Effector memory CD8-positive, alpha-beta T cell (primary cell): ENCODE measurements around the gene ZBTB8A.
"Not testable (repeated sequence)": the region's sequence is repeated elsewhere in the genome, so short reads cannot be mapped to it uniquely, and the experiment has no call there.

Experiments
- ATAC-seq: fragments of 150-1000 bp; cut with Tn5 transposase; replicated peaks from 2 replicates; pipeline ENCODE4 v1.10.0; 2021; ENCODE audit warnings: mild to moderate bottlenecking, moderate library complexity
- DNase-seq, 3 experiments: peaks; one replicate each; pipeline ENCODE4 v3.0.0; 2021
- H3K27ac Mint-ChIP-seq, 2 donors: one replicate each; pipeline ENCODE4 v1.8.0; 2022; ENCODE audit warnings: mild to moderate bottlenecking in 2 of 2, mixed read lengths in 2 of 2, moderate library complexity in 2 of 2
- H3K27me3 Mint-ChIP-seq, 2 donors: one replicate each; pipeline ENCODE4 v1.8.0; 2022; ENCODE audit warnings: mixed read lengths in 2 of 2
- H3K36me3 Mint-ChIP-seq: one replicate; pipeline ENCODE4 v1.8.0; 2022; ENCODE audit warnings: mild to moderate bottlenecking, moderate library complexity, mixed read lengths; ENCODE audit not compliant: insufficient read depth
- H3K4me1 Mint-ChIP-seq, 2 donors: one replicate each; pipeline ENCODE4 v1.8.0; 2022; ENCODE audit warnings: low read depth in 2 of 2, mixed read lengths in 2 of 2
- H3K4me3 Mint-ChIP-seq, 2 donors: one replicate each; pipeline ENCODE4 v1.8.0; 2022; ENCODE audit warnings: mild to moderate bottlenecking in 2 of 2, mixed read lengths in 2 of 2, moderate library complexity in 2 of 2
- H3K9me3 Mint-ChIP-seq, 2 donors: one replicate each; pipeline ENCODE4 v1.8.0; 2022; ENCODE audit warnings: mixed read lengths in 2 of 2

ZBTB8A gene

DNA sequence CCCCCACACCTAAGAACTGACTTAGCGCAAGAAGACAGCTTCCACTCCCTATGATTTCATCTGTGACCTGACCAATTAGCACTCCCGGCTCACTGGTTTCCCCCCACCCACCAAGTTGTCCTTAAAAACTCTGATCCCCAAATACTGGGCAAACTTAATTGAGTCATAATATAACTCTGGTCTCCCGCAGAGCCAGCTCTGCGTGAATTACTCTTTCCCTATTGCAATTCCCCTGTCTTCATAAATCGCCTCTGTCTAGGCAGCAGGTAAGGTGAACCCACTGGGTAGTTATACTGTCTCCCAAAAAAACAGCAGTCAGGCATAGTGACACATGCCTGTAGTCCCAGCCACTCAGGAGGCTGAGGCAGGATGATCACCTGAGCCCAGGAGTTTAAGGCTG, 74.2 kb downstream of the ZBTB8A start:
- Mint-ChIP-seq H3K9me3 (no peaks in the 10 kb centered on the region), H3K36me3 (peaks cover 2% of the 10 kb centered on the region), H3K27ac (peak overlapping the region in 1 of 2 donors; percentile 49), H3K4me1 (peaks cover 5% of the 10 kb centered on the region in 2 donors), H3K27me3 (no peaks in the 10 kb centered on the region), H3K4me3 (no peak overlapping the region)
- DNase-seq (no peak), ATAC-seq (no peak)

DNA sequence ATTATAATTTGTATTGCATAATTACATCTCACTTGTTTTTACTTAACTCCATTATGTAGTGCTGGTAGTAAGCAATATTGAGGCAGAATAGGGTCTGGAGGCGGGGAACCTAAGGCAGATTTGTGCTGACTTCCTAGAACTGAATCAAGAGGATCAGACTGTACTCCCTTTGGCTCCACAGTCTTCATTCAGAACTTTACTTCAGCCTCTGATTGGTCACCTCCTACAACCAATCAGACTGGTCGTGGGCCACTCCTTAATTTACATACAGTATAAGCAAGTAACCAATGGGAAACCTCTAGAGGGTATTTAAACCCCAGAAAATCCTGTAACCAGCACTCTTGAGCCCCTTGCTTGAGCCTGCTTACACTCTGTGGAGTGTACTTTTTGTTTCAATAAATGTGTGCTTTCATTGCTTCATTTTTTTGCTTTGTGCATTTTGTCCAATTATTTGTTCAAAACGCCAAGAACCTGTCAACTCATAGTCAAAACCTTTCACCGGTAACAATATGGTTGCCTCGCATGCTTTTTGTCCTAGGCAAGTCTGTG, 79.5 kb downstream of the ZBTB8A start:
- Mint-ChIP-seq H3K27ac (no peak overlapping the region), H3K9me3 (no peaks in the 10 kb centered on the region), H3K4me3 (no peak overlapping the region), H3K27me3 (no peaks in the 10 kb centered on the region), H3K4me1 (peaks cover 10 to 11% of the 10 kb centered on the region in 2 donors), H3K36me3 (peaks cover 23% of the 10 kb centered on the region)
- DNase-seq (no peak), ATAC-seq (no peak)

DNA sequence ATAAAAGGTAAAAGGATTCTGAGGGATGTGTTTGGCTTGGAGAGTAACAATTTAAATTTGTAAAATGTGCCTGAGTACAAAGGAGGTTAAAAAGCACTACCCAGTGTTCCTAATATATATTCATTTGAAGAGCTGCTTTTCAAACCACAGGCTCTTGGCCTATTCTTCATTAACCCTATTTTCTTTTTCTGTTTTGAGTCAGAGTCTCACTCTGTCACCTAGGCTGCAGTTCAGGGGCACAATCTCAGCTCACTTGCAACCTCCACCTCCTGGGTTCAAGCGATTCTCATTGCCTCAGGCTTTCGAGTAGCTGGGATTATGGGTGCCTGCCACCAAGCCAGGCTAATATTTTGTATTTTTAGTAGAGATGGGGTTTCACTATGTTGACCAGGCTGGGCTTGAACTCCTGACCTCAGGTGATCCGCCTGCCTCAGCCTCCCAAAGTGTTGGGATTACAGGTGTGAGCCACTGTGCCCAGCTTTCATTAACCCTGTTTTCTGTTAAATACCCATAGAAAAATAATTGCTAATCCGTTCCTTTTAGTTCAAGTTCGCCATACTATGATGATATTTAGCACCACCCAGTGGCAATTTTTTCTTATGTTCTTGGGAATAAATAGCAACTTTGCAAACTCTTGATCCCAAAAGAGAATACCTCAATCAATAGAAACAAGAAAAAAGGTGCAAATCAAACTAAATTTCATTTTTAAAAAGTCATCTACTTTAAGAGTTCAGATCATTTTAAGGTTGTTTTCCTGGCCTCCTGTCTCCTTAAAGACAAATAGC, 80.7 kb downstream of the ZBTB8A start:
- Mint-ChIP-seq H3K4me1 (peaks cover 15 to 17% of the 10 kb centered on the region in 2 donors), H3K27me3 (no peaks in the 10 kb centered on the region), H3K9me3 (no peaks in the 10 kb centered on the region), H3K36me3 (peaks cover 23% of the 10 kb centered on the region), H3K27ac (peak overlapping the region in 1 of 2 donors; percentile 29), H3K4me3 (no peak overlapping the region)
- no peak for DNase-seq
- no peak for ATAC-seq

DNA sequence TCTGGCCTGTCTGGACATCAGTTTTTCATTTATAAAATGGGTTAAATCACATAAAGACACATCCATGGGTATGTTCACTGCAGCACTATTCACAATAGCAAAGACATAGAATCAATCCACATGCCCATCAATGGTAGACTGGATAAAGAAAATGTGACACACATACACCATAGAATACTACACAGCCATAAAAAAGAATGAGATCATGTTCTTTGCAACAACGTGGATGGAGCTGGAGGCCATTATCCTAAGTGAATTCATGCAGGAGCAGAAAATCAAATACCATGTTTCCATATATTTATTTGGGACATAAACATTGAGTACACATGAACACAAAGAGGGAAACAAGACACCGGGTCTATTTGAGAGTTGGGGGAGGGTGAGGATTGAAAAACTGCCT, 83.0 kb downstream of the ZBTB8A start:
- no peak overlapping the region for H3K27ac Mint-ChIP-seq
- H3K9me3 Mint-ChIP-seq: no peaks in the 10 kb centered on the region
- no peak for DNase-seq
- ATAC-seq: no peak
- H3K36me3 Mint-ChIP-seq: peaks cover 26% of the 10 kb centered on the region
- no peaks in the 10 kb centered on the region for H3K27me3 Mint-ChIP-seq
- H3K4me1 Mint-ChIP-seq: peaks cover 17 to 22% of the 10 kb centered on the region in 2 donors
- H3K4me3 Mint-ChIP-seq: no peak overlapping the region

DNA sequence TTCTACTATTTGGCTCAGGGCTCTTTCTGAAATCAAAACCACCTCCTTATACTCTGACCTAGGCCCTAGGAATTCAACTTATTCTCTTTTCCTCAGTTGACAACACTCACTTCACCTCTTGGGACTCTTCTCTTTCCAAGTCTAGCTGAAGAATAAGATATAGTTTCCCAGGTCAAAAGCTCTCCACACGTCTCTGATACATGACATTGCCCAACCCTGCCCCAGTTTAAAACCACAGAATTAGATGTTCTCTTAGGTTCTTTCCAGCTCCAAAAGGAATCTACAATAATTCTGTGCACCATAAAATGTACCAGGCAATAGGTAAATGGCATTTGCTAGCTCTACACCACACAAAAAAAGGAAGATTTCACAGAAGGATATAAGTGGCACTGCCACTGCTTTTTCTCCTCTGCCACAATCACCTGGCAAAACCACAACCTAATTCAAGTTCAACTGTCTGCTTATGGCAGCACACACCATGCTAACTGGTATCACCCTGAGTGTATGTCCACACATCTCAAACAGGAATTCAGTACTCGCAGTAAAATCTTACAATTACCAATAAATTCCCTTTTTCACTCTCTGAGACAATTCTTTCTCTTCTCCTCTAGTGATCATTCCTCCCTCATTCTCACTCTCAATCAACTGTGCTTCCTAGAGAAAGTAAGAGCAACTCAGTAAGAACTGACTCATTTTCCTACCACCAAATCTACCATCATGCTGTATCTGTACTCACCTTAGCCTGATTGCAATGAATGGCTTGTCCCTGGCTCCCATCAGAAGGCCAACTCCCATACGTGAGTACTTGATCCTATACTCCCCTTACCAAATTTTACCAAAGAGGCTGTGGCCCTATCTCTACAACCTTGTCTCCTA, 83.8 kb downstream of the ZBTB8A start:
- Mint-ChIP-seq H3K27me3 (no peaks in the 10 kb centered on the region), H3K9me3 (no peaks in the 10 kb centered on the region), H3K36me3 (peaks cover 31% of the 10 kb centered on the region), H3K4me1 (peaks cover 25 to 29% of the 10 kb centered on the region in 2 donors), H3K4me3 (no peak overlapping the region), H3K27ac (peak overlapping the region; percentile 6 to 84)
- ATAC-seq: peak; percentile 36
- no peak for DNase-seq

DNA sequence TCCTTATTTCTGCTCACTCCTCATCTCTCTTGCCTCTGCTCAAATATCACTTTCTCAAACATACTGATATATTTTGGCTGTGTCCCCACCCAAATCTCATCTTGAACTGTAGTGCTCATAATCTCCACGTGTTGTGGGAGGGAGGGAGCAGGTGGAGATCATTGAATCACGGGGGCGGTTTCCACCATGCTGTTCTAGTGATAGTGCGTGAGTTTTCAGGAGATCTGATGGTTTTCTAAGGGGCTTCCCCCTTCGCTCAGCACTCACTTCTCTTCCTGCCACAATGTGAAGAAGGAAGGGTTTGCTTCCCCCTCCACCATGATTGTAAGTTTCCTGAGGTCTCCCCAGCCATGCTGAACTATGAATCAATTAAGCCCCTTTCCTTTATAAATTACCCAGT, 84.5 kb downstream of the ZBTB8A start:
- Mint-ChIP-seq H3K27ac (peak overlapping the region; percentile 6 to 84), H3K36me3 (peaks cover 31% of the 10 kb centered on the region), H3K27me3 (no peaks in the 10 kb centered on the region), H3K9me3 (no peaks in the 10 kb centered on the region), H3K4me1 (peaks cover 26 to 29% of the 10 kb centered on the region in 2 donors), H3K4me3 (no peak overlapping the region)
- ATAC-seq: no peak
- no peak for DNase-seq

DNA sequence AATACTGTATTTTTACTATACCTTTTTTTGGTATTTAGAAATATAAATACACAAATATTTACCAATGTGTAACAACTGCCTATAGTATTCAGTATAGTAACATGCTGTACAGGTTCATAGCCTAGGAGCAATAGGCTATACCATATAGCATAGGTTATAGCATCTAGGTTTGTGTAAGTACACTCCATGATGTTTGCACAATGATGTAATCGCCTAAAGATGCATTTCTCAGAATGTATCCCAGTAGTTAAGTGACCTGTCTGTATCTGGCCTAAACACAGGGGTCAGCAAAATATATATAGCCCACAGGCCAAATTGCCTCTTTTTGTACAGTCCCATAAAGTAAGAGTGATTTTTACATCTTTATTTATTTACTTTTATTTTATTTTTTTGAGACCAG, 86.9 kb downstream of the ZBTB8A start:
- no peak for ATAC-seq
- Mint-ChIP-seq H3K9me3 (no peaks in the 10 kb centered on the region), H3K4me1 (peaks cover 26 to 29% of the 10 kb centered on the region in 2 donors), H3K4me3 (no peak overlapping the region), H3K27ac (no peak overlapping the region), H3K27me3 (no peaks in the 10 kb centered on the region), H3K36me3 (peaks cover 32% of the 10 kb centered on the region)
- DNase-seq: no peak

DNA sequence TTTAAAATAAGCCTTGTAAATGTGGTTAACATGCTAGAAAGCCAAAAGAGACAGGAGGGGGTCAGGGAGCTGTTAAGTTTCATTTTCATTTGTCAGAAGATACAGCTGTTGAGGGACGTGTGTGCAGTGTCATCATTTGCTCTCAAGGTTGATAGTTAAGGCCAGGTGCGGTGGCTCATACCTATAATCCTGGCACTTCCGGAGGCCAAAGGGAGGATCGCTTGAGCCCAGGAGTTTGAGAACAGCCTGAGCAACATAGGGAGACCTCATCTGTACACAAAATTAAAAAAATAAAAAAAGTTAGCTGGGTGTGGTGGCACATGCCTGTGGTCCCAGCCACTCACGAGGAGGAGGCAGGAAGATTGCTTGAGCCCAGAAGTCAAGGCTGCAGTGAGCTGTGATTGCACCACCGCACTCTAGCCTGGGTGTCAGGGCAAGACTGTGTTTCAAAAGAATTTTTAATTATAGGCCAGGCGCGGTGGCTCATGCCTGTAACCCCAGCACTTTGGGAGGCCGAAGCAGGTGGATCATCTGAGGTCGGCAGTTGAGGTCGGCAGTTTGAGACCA, 88.5 kb downstream of the ZBTB8A start:
- Mint-ChIP-seq H3K9me3 (no peaks in the 10 kb centered on the region), H3K4me3 (peak overlapping the region; percentile 82 to 87), H3K27ac (peak overlapping the region; percentile 96 to 97), H3K36me3 (peaks cover 37% of the 10 kb centered on the region), H3K27me3 (no peaks in the 10 kb centered on the region), H3K4me1 (peaks cover 26 to 29% of the 10 kb centered on the region in 2 donors)
- DNase-seq (peak; percentile 18 to 47 (median 30)), ATAC-seq (peak; percentile 88)

DNA sequence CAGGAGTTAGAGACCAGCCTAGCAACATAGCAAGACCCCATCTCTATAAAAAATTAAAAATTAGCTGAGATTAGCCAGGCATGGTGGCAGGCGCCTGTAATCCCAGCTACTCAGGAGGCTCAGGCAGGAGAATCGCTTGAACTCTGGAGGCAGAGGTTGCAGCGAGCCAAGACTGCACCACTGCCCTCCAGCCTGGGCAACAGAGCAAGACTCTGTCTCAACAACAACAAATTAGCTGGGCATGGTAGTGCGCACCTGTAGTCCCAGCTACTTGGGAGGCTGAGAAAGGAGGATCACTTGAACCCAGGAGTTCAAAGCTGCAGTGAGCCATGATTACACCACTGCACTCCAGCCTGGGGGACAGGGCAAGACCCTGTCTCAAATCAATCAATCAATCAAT, 90.9 kb downstream of the ZBTB8A start:
- peak overlapping the region in 1 of 2 donors; percentile 97 for H3K27ac Mint-ChIP-seq
- H3K4me3 Mint-ChIP-seq, H3K9me3 Mint-ChIP-seq, H3K27me3 Mint-ChIP-seq, ATAC-seq, DNase-seq: not testable (repeated sequence)
- H3K4me1 Mint-ChIP-seq: peaks cover 11 to 19% of the 10 kb centered on the region in 2 donors
- H3K36me3 Mint-ChIP-seq: peaks cover 50% of the 10 kb centered on the region

DNA sequence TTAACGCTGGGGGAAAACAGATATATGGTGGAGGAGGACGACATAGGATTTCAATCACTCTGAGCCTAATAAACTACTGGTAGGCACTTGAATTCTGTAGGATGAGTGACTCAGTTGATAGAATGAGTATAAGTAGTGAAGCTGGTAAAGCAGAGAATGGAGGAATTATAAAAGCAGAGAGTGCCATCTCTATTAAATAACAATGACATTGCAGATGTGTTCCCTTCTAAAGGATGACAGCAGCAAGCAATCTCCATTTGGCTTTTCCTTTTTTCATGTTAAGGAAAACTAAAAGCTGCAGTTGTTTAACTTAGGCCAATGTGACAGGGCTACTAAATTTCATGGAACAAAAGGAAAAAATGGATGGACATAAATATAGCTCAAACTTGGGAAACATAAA, 93.6 kb downstream of the ZBTB8A start:
- Mint-ChIP-seq H3K9me3 (no peaks in the 10 kb centered on the region), H3K36me3 (peaks cover 58% of the 10 kb centered on the region), H3K4me3 (no peak overlapping the region), H3K27ac (peak overlapping the region in 1 of 2 donors; percentile 50), H3K27me3 (no peaks in the 10 kb centered on the region), H3K4me1 (peaks cover 7 to 12% of the 10 kb centered on the region in 2 donors)
- DNase-seq (no peak), ATAC-seq (no peak)

DNA sequence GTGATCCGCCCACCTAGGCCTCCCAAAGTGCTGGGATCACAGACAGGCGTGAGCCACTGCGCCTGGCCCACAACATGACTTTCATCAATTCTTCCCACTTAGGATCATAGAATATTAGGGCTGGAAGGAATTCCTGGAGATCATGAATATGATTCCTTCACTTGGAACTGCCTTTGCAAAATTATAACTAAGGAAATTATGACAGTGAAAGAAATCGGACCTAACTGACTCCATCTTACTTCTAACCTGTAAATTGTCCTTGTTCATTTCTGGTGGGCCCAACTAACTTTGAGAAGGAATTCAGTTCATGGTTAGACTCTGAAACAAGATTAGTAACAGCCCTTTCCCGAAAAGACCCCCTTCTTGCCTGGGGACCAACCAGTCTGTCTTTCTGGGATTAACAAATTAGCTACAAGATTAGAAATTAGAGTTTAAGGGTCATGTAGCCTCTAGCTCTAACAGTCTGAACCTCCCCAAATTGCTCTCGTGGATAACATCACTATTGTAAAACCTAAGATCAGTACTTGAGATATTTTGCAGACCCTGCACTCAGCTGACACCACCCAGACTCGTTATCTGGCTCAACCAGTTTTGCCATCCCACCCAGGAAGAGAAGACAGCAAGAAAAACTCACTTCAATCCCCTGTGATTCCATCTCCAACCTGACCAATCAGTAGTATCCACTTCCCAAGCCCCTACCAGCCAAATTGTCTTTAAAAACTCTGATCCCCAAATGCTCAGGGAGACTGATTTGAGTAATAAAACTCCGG, 96.5 kb downstream of the ZBTB8A start:
- H3K27ac Mint-ChIP-seq: no peak overlapping the region

DNA sequence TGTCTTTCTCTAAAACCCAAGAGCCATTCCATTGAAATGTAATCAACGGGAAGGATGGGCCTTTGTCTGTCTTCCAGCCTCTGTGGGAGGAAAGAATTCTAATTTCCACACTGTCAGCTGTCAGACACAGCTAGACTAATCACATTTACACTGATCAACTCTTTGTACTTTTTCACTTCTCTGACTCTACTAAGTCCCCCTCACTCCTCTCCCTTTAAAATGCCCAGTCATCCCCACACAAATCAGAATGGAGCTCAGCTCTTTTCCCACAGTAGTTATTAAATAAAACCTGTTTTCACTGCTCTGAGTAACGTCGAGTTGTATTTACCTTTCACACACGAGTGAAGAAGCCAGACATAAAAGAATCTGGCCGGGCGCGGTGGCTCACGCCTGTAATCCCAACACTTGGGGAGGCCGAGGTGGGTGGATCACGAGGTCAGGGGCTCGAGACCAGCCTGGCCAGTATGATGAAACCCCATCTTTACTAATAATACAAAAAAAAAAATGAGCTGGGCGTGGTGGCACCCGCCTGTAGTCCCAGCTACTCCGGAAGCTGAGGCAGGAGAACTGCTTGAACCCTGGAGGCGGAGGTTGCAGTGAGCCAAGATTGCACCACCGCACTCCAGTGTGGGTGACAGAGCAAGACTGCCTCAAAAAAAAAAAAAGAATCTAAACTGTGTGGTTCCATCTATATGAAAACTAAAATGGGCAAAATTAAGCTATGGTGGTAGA, 97.9 kb downstream of the ZBTB8A start:
- DNase-seq (no peak), ATAC-seq (no peak)
- Mint-ChIP-seq H3K9me3 (no peaks in the 10 kb centered on the region), H3K4me1 (peaks cover 4 to 11% of the 10 kb centered on the region in 2 donors), H3K27me3 (no peaks in the 10 kb centered on the region), H3K4me3 (no peak overlapping the region), H3K27ac (peak overlapping the region in 1 of 2 donors; percentile 33), H3K36me3 (peaks cover 52% of the 10 kb centered on the region)

More for the DNA sequence above, 96.5 kb downstream of the ZBTB8A start:
- ATAC-seq (no peak), DNase-seq (no peak)
- H3K27me3 Mint-ChIP-seq: no peaks in the 10 kb centered on the region
- no peak overlapping the region for H3K4me3 Mint-ChIP-seq
- H3K36me3 Mint-ChIP-seq: peaks cover 60% of the 10 kb centered on the region
- H3K9me3 Mint-ChIP-seq: no peaks in the 10 kb centered on the region
- H3K4me1 Mint-ChIP-seq: peaks cover 4 to 11% of the 10 kb centered on the region in 2 donors
